Measurements from ENCODE around the gene OPRL1.

DNA sequence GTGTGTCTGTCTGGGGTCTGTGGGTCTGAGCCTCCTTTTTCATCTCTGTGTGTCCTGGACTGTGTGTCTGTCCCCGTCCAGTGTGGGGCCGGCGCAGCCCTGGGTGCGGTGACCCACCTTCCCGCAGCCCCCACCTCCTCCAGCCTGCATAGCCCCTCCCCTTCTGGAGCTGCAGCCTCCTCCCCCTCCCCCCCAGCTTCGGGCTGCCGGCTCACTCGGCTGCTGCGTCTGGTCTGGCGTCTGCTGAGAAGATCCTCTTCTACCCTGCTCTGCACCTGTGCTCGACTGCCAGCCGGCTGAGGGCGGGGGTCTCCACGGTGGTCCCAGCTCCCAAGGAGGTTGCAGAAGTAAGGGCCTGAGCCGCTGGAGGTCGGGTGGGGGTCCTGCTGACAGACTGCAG is 11.9 kb downstream of the OPRL1 start:
- TF ChIP-seq POLR2A (IDR thresholded peaks at IDR 0.05) = no peak
- TF ChIP-seq, protein P1, sequence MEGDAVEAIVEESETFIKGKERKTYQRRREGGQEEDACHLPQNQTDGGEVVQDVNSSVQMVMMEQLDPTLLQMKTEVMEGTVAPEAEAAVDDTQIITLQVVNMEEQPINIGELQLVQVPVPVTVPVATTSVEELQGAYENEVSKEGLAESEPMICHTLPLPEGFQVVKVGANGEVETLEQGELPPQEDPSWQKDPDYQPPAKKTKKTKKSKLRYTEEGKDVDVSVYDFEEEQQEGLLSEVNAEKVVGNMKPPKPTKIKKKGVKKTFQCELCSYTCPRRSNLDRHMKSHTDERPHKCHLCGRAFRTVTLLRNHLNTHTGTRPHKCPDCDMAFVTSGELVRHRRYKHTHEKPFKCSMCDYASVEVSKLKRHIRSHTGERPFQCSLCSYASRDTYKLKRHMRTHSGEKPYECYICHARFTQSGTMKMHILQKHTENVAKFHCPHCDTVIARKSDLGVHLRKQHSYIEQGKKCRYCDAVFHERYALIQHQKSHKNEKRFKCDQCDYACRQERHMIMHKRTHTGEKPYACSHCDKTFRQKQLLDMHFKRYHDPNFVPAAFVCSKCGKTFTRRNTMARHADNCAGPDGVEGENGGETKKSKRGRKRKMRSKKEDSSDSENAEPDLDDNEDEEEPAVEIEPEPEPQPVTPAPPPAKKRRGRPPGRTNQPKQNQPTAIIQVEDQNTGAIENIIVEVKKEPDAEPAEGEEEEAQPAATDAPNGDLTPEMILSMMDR (IDR thresholded peaks at IDR 0.05) = no peak

All from lower leg skin (tissue), 3 donors.